ENCODE results near the gene AP2A2. TPM values are rescaled to one million over a fixed set of nuclear protein-coding genes. Genes with fewer than 3 reads are reported as not detected.

Gene AP2A2
- total RNA-seq, 1 experiment from 2014 or later, result 29.6 TPM

DNA sequence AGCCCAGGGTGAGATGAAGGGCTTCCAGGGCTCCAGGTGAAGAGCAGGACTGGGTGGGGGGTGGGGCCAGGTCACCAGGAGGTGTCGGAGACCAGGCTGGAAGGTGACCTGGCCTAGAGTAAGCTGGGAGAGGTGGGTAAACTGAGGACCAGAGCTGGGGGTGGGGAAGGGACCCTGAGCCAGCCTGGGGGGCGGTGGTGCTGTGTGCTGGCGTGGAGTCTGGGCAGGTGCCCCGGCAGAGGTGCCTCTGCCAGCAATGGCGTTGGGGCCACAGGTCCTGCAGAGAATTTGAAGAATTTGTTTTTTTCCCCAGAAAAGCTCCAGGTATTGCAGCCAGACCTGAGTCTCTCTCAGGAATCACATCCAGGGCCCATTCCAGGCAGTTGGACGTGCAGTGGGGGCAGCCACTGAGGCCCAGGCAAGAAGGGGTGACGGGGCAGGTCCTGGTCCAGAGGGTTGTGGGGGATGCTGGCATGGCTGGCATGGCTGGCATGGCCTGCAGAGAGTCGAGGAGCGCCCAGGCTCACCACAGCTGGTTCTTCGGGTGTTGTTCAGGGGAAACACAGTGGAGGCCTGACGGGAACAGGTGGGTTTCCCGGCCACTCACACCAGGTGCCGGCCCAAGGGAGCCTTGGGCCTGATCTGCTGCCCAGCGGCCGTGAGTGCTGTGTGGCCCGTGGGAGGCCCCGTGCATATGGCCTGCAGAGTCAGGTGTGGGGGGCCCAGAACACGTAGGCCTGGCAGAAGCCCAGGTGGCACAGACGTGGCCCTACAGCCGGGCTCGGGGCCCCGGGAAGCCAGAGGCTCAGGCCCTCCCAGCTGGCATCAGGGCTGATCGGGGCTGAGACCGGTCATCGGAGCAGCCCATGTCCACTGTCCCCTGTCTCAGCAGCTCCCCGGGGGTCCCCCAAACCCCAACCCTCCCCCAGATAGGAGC lies 117.2 kb downstream of the AP2A2 start:
- no peak overlapping the region for H3K27ac ChIP-seq (ENCODE audit: low read length)
- ATAC-seq, result no peak
- H2AFZ ChIP-seq (ENCODE audit: low read length), result no peak overlapping the region
- H3K4me1 ChIP-seq (ENCODE audit: insufficient read depth, low read length), result peaks cover 26% of the 10 kb centered on the region
- TF ChIP-seq, protein P1, sequence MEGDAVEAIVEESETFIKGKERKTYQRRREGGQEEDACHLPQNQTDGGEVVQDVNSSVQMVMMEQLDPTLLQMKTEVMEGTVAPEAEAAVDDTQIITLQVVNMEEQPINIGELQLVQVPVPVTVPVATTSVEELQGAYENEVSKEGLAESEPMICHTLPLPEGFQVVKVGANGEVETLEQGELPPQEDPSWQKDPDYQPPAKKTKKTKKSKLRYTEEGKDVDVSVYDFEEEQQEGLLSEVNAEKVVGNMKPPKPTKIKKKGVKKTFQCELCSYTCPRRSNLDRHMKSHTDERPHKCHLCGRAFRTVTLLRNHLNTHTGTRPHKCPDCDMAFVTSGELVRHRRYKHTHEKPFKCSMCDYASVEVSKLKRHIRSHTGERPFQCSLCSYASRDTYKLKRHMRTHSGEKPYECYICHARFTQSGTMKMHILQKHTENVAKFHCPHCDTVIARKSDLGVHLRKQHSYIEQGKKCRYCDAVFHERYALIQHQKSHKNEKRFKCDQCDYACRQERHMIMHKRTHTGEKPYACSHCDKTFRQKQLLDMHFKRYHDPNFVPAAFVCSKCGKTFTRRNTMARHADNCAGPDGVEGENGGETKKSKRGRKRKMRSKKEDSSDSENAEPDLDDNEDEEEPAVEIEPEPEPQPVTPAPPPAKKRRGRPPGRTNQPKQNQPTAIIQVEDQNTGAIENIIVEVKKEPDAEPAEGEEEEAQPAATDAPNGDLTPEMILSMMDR (conservative IDR thresholded peaks at IDR 0.05; ENCODE audit: low read depth, low read length), result no peak
- TF ChIP-seq EZH2phosphoT487 (IDR thresholded peaks at IDR 0.05; ENCODE audit: borderline replicate concordance, low read length), result no peak
- no peak for TF ChIP-seq EZH2 (IDR thresholded peaks at IDR 0.05; ENCODE audit: low read length, unreplicated experiment)
- no peak for DNase-seq
- no peak overlapping the region for H3K9ac ChIP-seq (ENCODE audit: low read length)
- no peaks in the 10 kb centered on the region for H3F3A ChIP-seq (ENCODE audit: low read length, unreplicated experiment)
- H3K4me2 ChIP-seq (ENCODE audit: low read length), result no peak overlapping the region
- no peaks in the 10 kb centered on the region for H3K27me3 ChIP-seq (ENCODE audit: low read length)
- no TSS peak for BruUV-seq (replicated peaks)
- intact Hi-C loops (cut with micrococcal nuclease), result no loop called here
- H3K79me2 ChIP-seq (ENCODE audit: low read length), result no peaks in the 10 kb centered on the region
- no peak overlapping the region for H3K4me3 ChIP-seq (ENCODE audit: low read length)
- no peaks in the 10 kb centered on the region for H3K9me3 ChIP-seq (ENCODE audit: low read length)
- no peaks in the 10 kb centered on the region for H3K36me3 ChIP-seq (ENCODE audit: low read depth, low read length)
- no peaks in the 10 kb centered on the region for H3K9me2 ChIP-seq (replicated peaks; ENCODE audit: low read length)
- POLR2A ChIA-PET (ENCODE audit: unreplicated experiment), result no interaction called here
- no peaks in the 10 kb centered on the region for H4K20me1 ChIP-seq (ENCODE audit: low read length)
- CTCF ChIA-PET, result no interaction called here

DNA sequence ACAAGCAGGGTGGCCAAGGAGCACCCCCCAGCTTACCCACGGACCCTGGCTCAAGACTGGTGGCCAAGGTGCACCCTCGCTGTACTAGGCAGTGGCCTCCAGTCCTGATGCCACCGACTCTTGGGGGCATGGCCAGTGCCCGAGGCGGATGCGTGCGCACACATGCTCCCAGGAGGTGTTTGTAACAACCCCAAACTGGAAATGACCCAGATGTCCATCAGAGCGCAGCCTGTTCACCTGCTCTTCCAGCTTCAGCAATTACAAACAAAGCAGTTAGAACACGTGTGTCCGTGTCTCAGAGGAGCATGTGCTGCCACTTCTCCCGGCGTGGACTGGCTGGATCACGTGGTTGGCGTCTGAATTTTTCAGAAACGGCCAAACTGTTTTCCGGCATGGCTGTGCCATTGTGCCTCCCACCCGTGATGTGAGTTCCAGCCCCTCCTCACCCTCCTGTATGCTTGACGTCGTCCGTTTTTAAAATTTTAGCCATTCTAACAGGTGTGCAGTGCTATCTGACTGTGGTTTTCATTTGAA lies 118.0 kb downstream of the AP2A2 start:
- Histone ChIP-seq H3K9me2 (replicated peaks; ENCODE audit: low read length) (no peaks in the 10 kb centered on the region), H3K79me2 (ENCODE audit: low read length) (no peaks in the 10 kb centered on the region), H3K27ac (ENCODE audit: low read length) (no peak overlapping the region), H3K27me3 (ENCODE audit: low read length) (no peaks in the 10 kb centered on the region), H3K4me2 (ENCODE audit: low read length) (no peak overlapping the region), H4K20me1 (ENCODE audit: low read length) (no peaks in the 10 kb centered on the region), H3K4me1 (ENCODE audit: insufficient read depth, low read length) (peaks cover 26% of the 10 kb centered on the region), H3F3A (ENCODE audit: low read length, unreplicated experiment) (no peaks in the 10 kb centered on the region), H3K9ac (ENCODE audit: low read length) (no peak overlapping the region), H3K4me3 (ENCODE audit: low read length) (no peak overlapping the region), H3K9me3 (ENCODE audit: low read length) (no peaks in the 10 kb centered on the region), H3K36me3 (ENCODE audit: low read depth, low read length) (no peaks in the 10 kb centered on the region), H2AFZ (ENCODE audit: low read length) (no peak overlapping the region)
- POLR2A ChIA-PET (ENCODE audit: unreplicated experiment), result no interaction called here
- CTCF ChIA-PET, result no interaction called here
- intact Hi-C loops (cut with micrococcal nuclease), result no loop called here
- TF ChIP-seq EZH2phosphoT487 (IDR thresholded peaks at IDR 0.05; ENCODE audit: borderline replicate concordance, low read length), result no peak
- TF ChIP-seq, protein P1 (conservative IDR thresholded peaks at IDR 0.05; ENCODE audit: low read depth, low read length), result no peak
- no peak for TF ChIP-seq EZH2 (IDR thresholded peaks at IDR 0.05; ENCODE audit: low read length, unreplicated experiment)
- no peak for ATAC-seq
- BruUV-seq (replicated peaks), result no TSS peak
- DNase-seq, result no peak

DNA sequence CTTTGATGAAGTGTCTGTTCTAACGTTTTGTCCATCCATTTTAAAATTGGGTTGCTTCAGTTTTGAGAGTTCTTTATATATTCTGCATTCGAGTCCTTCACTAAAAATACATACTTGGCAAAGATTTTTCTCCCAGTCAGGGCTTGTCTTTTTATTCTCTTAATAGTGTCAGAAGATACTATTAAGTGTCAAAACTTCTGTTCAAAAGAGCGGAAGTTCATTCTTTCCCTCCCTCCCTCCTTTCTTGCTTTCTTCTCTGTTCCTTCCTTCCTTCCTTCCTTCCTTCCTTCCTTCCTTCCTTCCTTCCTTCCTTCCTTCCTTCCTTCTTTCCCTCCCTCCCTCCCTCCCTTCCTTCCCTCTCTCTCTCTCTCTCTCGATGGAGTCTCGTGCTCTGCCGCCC lies 118.5 kb downstream of the AP2A2 start:
- H3F3A ChIP-seq (ENCODE audit: low read length, unreplicated experiment), result no peaks in the 10 kb centered on the region
- POLR2A ChIA-PET (ENCODE audit: unreplicated experiment), result no interaction called here

More for the DNA sequence above, 118.5 kb downstream of the AP2A2 start:
- H3K9me2 ChIP-seq (replicated peaks; ENCODE audit: low read length), result no peaks in the 10 kb centered on the region
- no TSS peak for BruUV-seq (replicated peaks)
- no peaks in the 10 kb centered on the region for H3K36me3 ChIP-seq (ENCODE audit: low read depth, low read length)
- H3K4me3 ChIP-seq (ENCODE audit: low read length), result no peak overlapping the region
- intact Hi-C loops (cut with micrococcal nuclease), result no loop called here
- no peaks in the 10 kb centered on the region for H3K27me3 ChIP-seq (ENCODE audit: low read length)
- H3K27ac ChIP-seq (ENCODE audit: low read length), result no peak overlapping the region
- no peak for TF ChIP-seq EZH2phosphoT487 (IDR thresholded peaks at IDR 0.05; ENCODE audit: borderline replicate concordance, low read length)
- TF ChIP-seq, protein P1 (conservative IDR thresholded peaks at IDR 0.05; ENCODE audit: low read depth, low read length), result no peak
- TF ChIP-seq EZH2 (IDR thresholded peaks at IDR 0.05; ENCODE audit: low read length, unreplicated experiment), result no peak
- H2AFZ ChIP-seq (ENCODE audit: low read length), result no peak overlapping the region
- H3K9me3 ChIP-seq (ENCODE audit: low read length), result no peaks in the 10 kb centered on the region
- DNase-seq (no peak), ATAC-seq (no peak)
- H3K9ac ChIP-seq (ENCODE audit: low read length), result no peak overlapping the region
- CTCF ChIA-PET, result no interaction called here
- H4K20me1 ChIP-seq (ENCODE audit: low read length), result no peaks in the 10 kb centered on the region
- no peaks in the 10 kb centered on the region for H3K79me2 ChIP-seq (ENCODE audit: low read length)
- H3K4me1 ChIP-seq (ENCODE audit: insufficient read depth, low read length), result peaks cover 26% of the 10 kb centered on the region
- no peak overlapping the region for H3K4me2 ChIP-seq (ENCODE audit: low read length)

Data from PC-3 (cell line).